ENCODE data around the gene MBD5. TPM values are rescaled to one million over a fixed set of nuclear protein-coding genes. Genes with fewer than 3 reads are reported as not detected.

The MBD5 gene
- total RNA-seq, 1 donor from 2014 or later: 43.1 TPM

DNA sequence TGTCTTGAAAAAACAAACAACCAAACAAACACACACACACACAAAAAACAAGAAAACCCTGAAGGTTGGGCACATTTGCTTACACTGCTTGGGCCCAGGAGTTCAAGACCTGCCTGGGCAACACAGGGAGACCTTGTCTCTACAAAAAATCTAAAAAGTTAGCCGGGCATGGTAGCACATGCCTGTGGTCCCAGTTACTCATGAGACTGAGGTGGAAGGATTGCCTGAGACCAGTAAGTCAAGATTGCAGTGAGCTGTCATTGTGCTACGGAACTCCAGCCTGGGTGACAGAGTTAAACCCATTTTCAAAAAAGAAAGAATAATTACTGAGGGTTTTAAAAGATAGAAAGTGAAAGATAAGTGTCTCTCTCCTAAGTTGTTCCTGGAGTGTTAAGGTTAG, 103.4 kb downstream of the MBD5 start:
- DNase-seq: no peak

DNA sequence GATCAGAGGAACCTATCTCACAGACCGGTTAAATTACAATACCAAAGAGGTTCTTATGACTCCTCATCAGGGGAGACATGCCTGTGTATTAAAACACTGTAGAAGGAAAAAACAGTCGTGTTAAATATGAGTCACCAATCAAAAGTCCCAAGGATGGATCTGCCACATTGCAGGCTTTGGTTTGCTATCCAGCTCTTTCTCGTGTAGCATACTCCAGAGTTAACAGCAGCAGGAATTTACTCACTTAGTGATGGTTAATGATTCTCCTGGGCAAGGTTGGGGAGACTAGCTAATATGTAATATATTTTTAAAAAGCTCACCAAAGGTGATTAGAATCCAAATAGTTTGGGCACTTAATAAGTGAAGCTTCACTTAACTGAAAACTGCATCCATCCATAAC, 109.7 kb downstream of the MBD5 start:
- DNase-seq: no peak

DNA sequence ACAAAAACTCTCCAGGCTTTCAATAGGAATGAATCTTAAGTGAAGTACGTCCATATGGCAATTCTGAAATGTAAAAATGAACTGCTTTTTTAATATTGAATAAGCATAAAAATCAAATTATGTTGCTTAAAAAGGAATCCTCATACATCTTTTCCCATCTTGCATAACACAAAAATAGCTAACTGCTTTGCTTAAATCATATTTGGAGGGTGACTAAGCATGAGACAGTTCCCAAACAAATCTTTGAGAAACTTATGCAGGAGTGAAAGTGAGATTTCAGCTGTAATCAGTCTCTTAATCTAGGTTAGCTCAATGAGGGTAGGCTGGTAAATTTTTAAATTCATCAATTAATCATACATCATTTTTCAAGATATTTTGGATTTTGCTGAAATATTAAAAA, 111.5 kb downstream of the MBD5 start:
- peak; percentile 3 for DNase-seq

GRCh38 chr2:148135705-148136104, 114.8 kb downstream of the MBD5 start:
- no peak for DNase-seq

- no peak for DNase-seq
Observed at GRCh38 chr2:148136441-148136840, 115.5 kb downstream of the MBD5 start.

GRCh38 chr2:148161909-148162435, 141.1 kb downstream of the MBD5 start:
- DNase-seq: no peak

DNA sequence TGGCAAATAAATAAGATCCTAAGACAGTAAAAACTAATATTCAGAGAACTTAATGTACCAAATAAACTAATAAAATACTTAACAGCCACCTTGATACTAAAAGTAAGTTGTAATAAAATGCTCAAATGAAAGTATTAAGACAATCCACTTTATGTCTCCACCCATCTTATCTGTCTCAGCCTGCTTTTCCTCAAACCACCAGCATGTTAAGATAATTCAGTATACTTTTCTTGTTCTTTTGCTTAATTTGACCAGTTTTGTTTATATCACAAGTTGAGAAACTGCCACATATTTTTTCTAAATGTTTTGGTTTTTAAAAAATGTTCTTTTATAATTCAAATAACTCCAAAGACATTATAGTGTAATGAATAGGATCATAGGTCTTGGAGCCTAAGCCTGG, 142.0 kb downstream of the MBD5 start:
- no peak for DNase-seq

- no peak for DNase-seq
Observed at GRCh38 chr2:148165975-148166374, 145.1 kb downstream of the MBD5 start.

- no peak for DNase-seq
Observed at GRCh38 chr2:148167241-148167766, 146.4 kb downstream of the MBD5 start.

DNA sequence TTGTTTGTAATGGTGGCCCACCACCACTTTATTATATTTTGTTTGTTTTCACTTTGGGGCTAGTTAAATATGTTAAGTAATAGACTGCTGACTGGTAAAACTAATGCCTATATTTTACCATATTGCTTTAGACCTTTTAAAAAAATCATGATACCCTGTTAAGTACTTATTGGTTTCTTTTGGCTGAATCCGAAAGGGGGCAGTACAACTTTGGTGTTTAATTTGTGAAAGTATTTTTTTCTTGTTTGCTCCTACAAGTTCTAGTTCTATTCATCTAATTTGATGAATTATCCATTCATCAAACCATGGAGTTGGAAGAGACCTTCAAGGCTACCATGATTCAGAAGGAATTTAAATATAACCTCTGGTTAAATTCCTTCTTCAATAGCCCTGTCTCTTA, 147.0 kb downstream of the MBD5 start:
- DNase-seq: no peak

GRCh38 chr2:148172131-148172753, 151.4 kb downstream of the MBD5 start:
- DNase-seq: no peak

- no peak for DNase-seq
Observed at GRCh38 chr2:148173168-148173567, 152.3 kb downstream of the MBD5 start.

DNA sequence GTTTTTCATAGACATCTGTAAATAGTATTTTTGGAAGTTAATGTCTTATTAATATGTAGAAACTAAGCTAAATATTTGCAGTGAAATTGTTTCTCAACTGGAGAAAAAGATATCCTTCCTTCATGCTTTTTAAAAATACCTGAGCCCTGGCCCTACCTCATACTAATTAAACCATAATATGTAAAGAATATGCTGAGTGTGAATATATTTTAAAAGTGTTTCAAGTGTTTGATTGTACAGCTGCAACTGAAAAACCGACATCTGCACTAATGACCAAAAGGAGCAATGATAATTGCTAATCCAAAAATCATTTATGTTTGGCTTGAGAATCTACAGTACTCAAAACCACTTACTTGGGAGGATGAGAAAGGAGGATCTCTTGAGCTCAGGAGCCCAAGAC, 156.7 kb downstream of the MBD5 start:
- no peak for DNase-seq

GRCh38 chr2:148179724-148180123, 158.8 kb downstream of the MBD5 start:
- DNase-seq: no peak

- no peak for DNase-seq
Observed at GRCh38 chr2:148184976-148185375, 164.1 kb downstream of the MBD5 start.

DNA sequence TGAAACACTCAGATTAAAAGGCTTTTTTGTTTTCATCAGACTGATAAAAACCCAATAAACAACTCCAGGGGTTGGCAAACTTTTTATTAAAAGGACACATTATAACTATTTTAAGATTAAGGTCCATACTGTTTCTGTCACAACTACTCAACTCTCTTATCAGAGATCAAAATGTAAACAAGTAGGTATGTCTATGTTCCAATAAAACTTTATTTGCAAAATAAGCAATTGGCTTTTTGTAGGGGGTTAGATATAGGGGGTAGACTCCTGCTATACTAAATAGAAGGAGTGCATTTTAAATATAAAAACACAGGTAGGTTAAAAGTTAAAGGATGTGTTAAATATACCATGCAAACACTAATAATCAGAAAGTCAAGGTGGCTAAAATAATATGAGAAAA, 174.0 kb downstream of the MBD5 start:
- DNase-seq: no peak

- DNase-seq: no peak
Observed at GRCh38 chr2:148201075-148202004, 180.4 kb downstream of the MBD5 start.

- no peak for DNase-seq
Observed at GRCh38 chr2:148202237-148202636, 181.3 kb downstream of the MBD5 start.

GRCh38 chr2:148207111-148207510, 186.2 kb downstream of the MBD5 start:
- no peak for DNase-seq

- DNase-seq: no peak
Observed at GRCh38 chr2:148209603-148210002, 188.7 kb downstream of the MBD5 start.

GRCh38 chr2:148218326-148219075, 197.6 kb downstream of the MBD5 start:
- no peak for DNase-seq

- no peak for DNase-seq
Observed at GRCh38 chr2:148221166-148221565, 200.3 kb downstream of the MBD5 start.

DNA sequence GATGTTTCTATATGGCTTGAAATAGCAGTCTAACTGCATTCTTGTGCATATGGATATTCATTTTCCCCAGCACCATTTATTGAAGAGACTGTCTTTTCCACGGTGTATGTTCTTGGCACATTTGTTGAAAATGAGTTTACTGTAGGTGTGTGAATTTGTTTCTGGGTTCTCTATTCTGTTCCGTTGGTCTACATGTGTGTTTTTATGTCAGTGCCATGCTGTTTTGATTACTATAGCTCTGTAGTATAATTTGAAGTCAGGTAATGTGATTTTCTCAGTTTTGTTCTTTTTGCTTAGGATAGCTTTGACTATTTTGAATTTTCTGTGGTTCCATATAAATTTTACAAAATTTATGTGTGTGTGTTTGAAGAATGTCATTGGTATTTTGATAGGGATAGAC, 201.0 kb downstream of the MBD5 start:
- no peak for DNase-seq

Data from skin of body (tissue), 2 donors.